ENCODE measurements around the gene WIPF3. TPM values are rescaled to one million over a fixed set of nuclear protein-coding genes. Genes with fewer than 3 reads are reported as not detected.

The WIPF3 gene
- total and polyA plus RNA-seq, 2 donors (not counting 1 experiment from before 2014, with no cell fraction given), result not detected

DNA sequence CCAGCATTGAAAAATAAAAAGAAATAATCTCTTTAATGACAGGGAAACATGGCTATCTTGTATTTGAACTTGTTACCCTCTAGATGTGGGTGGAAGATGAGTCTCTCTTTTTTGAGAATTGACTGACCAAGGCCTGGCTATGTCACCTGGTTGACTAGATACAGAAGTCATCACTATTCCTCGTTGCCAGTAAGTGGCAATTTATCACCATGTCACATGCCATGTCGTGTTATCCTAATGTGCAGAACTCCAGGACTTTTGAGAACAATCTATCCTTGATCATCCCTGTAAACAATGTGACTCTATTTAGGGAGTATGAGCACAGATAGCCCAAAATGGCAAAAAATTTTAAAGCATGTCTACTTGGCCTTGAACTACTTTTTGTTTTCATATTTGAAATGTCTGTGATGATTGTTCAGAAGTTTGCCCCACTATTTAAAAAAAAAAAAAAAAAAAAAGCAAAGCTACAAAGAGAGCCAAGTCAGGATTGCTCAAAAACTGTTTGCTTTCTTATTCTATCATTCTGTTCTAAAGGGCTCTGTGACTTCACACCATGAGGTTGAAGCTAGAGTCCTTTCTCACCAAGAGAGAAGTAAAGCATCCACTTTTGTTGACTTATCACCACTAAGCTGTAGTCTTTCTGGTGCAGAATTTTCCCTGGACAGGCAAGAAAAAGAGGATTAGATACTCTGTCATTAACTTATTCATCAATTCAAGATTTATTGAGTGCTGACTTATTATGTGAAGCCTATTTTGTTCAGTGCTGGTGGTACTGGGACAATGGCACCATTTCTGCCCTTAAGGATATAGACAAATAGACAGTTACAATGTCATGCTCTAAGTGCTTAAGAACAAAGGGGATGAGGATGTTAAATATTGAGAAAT is 10.4 kb upstream of the WIPF3 start:
- Histone ChIP-seq H4K20me1 (ENCODE audit: control insufficient read depth, insufficient read depth, low read length, poor library complexity, severe bottlenecking) (no peaks in the 10 kb centered on the region), H3K4me1 (ENCODE audit: control insufficient read depth in 2 of 2, insufficient read depth in 2 of 2, low read length in 2 of 2) (no peaks in the 10 kb centered on the region), H3K36me3 (replicated peaks in 1 of 2; ENCODE audit: control extremely low read depth in 1 of 2, control insufficient read depth in 1 of 2, extremely low read depth in 1 of 2, insufficient read depth in 2 of 2, low read length in 1 of 2) (no peaks in the 10 kb centered on the region), H2AFZ (ENCODE audit: insufficient read depth, low read depth, low read length, poor library complexity, severe bottlenecking) (no peak overlapping the region), H3K9me3 (ENCODE audit: control extremely low read depth in 1 of 3, control insufficient read depth in 2 of 3, insufficient read depth in 1 of 3, low read length in 2 of 3) (peaks cover 0 to 1% (median 0%) of the 10 kb centered on the region in 3 donors), H3K27me3 (replicated peaks in 1 of 4; ENCODE audit: control extremely low read depth in 1 of 4, control insufficient read depth in 3 of 4, insufficient read depth in 4 of 4, low read length in 3 of 4) (peaks cover 0 to under 1% (median 0%) of the 10 kb centered on the region in 4 experiments), H3K27ac (ENCODE audit: low read length in 2 of 2) (no peak overlapping the region), H3K79me2 (ENCODE audit: control insufficient read depth, insufficient read depth, low read length) (no peaks in the 10 kb centered on the region), H3K9ac (ENCODE audit: low read length) (no peak overlapping the region), H3K4me2 (replicated peaks; ENCODE audit: low read depth, low read length, poor library complexity, severe bottlenecking) (no peak overlapping the region), H3K4me3 (ENCODE audit: control extremely low read depth in 1 of 5, extremely low read depth in 1 of 5, insufficient read depth in 1 of 5, low read depth in 2 of 5, low read length in 4 of 5) (no peak overlapping the region)
- ChIA-PET CTCF (no interaction called here), POLR2A (no interaction called here)
- intact Hi-C loops (cut with micrococcal nuclease), result no loop called here
- Mint-ChIP-seq H3K4me1 (no peaks in the 10 kb centered on the region), H3K4me3 (no peak overlapping the region), H3K27ac (no peak overlapping the region), H3K27me3 (peaks cover 15% of the 10 kb centered on the region), H3K9me3 (ENCODE audit: insufficient read depth) (peaks cover 2% of the 10 kb centered on the region)
- DNase-seq (no peak), ATAC-seq (ENCODE audit: low read depth) (no peak)
- no CpG with 5 or more reads among the region's 2 CpGs for WGBS (ENCODE audit: insufficient coverage)
- no peak for TF ChIP-seq EZH2 (IDR thresholded peaks at IDR 0.05; ENCODE audit: borderline replicate concordance, insufficient read depth, low read depth, low read length, poor library complexity, severe bottlenecking)
- TF ChIP-seq, protein P1, sequence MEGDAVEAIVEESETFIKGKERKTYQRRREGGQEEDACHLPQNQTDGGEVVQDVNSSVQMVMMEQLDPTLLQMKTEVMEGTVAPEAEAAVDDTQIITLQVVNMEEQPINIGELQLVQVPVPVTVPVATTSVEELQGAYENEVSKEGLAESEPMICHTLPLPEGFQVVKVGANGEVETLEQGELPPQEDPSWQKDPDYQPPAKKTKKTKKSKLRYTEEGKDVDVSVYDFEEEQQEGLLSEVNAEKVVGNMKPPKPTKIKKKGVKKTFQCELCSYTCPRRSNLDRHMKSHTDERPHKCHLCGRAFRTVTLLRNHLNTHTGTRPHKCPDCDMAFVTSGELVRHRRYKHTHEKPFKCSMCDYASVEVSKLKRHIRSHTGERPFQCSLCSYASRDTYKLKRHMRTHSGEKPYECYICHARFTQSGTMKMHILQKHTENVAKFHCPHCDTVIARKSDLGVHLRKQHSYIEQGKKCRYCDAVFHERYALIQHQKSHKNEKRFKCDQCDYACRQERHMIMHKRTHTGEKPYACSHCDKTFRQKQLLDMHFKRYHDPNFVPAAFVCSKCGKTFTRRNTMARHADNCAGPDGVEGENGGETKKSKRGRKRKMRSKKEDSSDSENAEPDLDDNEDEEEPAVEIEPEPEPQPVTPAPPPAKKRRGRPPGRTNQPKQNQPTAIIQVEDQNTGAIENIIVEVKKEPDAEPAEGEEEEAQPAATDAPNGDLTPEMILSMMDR (IDR thresholded peaks at IDR 0.05), result no peak
